ENCODE measurements around the gene SEC24C.
"Not testable (repeated sequence)": the region's sequence is repeated elsewhere in the genome, so short reads cannot be mapped to it uniquely, and the experiment has no call there.

DNA sequence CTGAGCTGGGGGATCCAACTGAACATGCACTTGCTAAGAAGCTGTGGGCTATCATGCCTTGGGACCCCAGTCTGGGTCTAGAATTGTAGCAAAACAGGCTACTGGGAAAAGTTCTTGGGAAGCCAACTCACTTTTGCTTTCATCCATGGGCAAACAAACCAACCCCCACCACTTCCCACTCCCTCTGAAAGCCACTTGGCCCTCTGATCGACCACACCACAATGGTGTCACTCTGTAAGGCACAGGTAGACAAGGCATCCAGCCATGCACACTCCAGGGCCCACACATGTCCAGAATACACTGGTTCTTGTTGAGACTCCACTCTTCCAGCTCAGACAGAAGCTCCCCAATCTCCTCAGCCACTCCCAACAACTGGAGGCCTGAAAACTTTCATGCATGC is 36.0 kb upstream of the SEC24C start:
- TF ChIP-seq, protein P1, sequence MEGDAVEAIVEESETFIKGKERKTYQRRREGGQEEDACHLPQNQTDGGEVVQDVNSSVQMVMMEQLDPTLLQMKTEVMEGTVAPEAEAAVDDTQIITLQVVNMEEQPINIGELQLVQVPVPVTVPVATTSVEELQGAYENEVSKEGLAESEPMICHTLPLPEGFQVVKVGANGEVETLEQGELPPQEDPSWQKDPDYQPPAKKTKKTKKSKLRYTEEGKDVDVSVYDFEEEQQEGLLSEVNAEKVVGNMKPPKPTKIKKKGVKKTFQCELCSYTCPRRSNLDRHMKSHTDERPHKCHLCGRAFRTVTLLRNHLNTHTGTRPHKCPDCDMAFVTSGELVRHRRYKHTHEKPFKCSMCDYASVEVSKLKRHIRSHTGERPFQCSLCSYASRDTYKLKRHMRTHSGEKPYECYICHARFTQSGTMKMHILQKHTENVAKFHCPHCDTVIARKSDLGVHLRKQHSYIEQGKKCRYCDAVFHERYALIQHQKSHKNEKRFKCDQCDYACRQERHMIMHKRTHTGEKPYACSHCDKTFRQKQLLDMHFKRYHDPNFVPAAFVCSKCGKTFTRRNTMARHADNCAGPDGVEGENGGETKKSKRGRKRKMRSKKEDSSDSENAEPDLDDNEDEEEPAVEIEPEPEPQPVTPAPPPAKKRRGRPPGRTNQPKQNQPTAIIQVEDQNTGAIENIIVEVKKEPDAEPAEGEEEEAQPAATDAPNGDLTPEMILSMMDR (IDR thresholded peaks at IDR 0.05), result not testable (repeated sequence)
- not testable (repeated sequence) for TF ChIP-seq POLR2AphosphoS5, POLR2A (IDR thresholded peaks at IDR 0.05)

All from gastroesophageal sphincter (tissue), 3 donors.